ENCODE data around the gene HSPB6. TPM values are rescaled to one million over a fixed set of nuclear protein-coding genes. Genes with fewer than 3 reads are reported as not detected.
"Not testable (repeated sequence)": the region's sequence is repeated elsewhere in the genome, so short reads cannot be mapped to it uniquely, and the experiment has no call there.

The HSPB6 gene
- total RNA-seq: under 1 TPM; 0.53 to 0.93 TPM

GRCh38 chr19:35756377-35757230 lies at the start of gene HSPB6:
HSPB6 (minus strand) TSS chr19:35757029; CDS start chr19:35757008, 21 bp downstream.
- CTCF ChIA-PET: interaction anchor here (0.6 to 1.6 kb wide), 3 partner anchors 8 to 16 kb away, joined by 3 to 5 read pairs (median 3); partner anchors contain the start of genes IGFLR1 and LIN37
- H3K36me3 Mint-ChIP-seq (ENCODE audit: low read depth): peaks cover 24% of the 10 kb centered on the region

GRCh38 chr19:35806597-35806996 lies 49.8 kb upstream of the HSPB6 start:
- no peak overlapping the region for H3K4me3 Mint-ChIP-seq
- H3K27ac Mint-ChIP-seq: no peak overlapping the region
- peaks cover 4% of the 10 kb centered on the region for H3K27me3 Mint-ChIP-seq
- ChIA-PET CTCF (interaction anchor here (1.0 kb wide), 1 partner anchor 10 kb away, joined by 4 read pairs; no protein-coding TSS in a partner anchor), POLR2A (no interaction called here)
- DNase-seq (no peak), ATAC-seq (no peak)
- intact Hi-C loops (cut with DNase I, micrococcal nuclease): no loop called here
- H3K36me3 Mint-ChIP-seq (ENCODE audit: low read depth): no peaks in the 10 kb centered on the region
- H3K9me3 Mint-ChIP-seq (ENCODE audit: low read depth): no peaks in the 10 kb centered on the region
- H3K4me1 Mint-ChIP-seq: no peaks in the 10 kb centered on the region

More at GRCh38 chr19:35756377-35757230, at the start of gene HSPB6:
- peak within 1 kb of the TSS; percentile 85 for H3K4me3 Mint-ChIP-seq
- intact Hi-C loops (cut with DNase I, micrococcal nuclease): loop anchor here in 1 of 2 experiments (1.0 kb wide), 1 partner anchor 14 kb away; the partner anchor contains the start of gene IGFLR1
- POLR2A ChIA-PET: interaction anchor here (1.0 to 1.3 kb wide), 2 partner anchors 8 to 43 kb away, joined by 3 to 5 read pairs; partner anchors contain the start of gene LIN37
- H3K27me3 Mint-ChIP-seq: peaks cover 4% of the 10 kb centered on the region
- peak within 1 kb of the TSS; percentile 91 for H3K27ac Mint-ChIP-seq
- H3K4me1 Mint-ChIP-seq: peaks cover 29% of the 10 kb centered on the region
- no peaks in the 10 kb centered on the region for H3K9me3 Mint-ChIP-seq (ENCODE audit: low read depth)
- no peak for ATAC-seq
- DNase-seq: no peak

- H3K4me3 Mint-ChIP-seq: no peak overlapping the region
- no peaks in the 10 kb centered on the region for H3K36me3 Mint-ChIP-seq (ENCODE audit: low read depth)
- H3K27ac Mint-ChIP-seq: no peak overlapping the region
- ATAC-seq (no peak), DNase-seq (no peak)
- no peaks in the 10 kb centered on the region for H3K9me3 Mint-ChIP-seq (ENCODE audit: low read depth)
- no peaks in the 10 kb centered on the region for H3K27me3 Mint-ChIP-seq
- H3K4me1 Mint-ChIP-seq: no peaks in the 10 kb centered on the region
- ChIA-PET CTCF (no interaction called here), POLR2A (no interaction called here)
- intact Hi-C loops (cut with DNase I, micrococcal nuclease): no loop called here
Observed at GRCh38 chr19:35805526-35806102, 48.8 kb upstream of the HSPB6 start.

GRCh38 chr19:35801828-35802227 lies 45.0 kb upstream of the HSPB6 start:
- Mint-ChIP-seq H3K4me3 (no peak overlapping the region), H3K27ac (no peak overlapping the region), H3K36me3 (ENCODE audit: low read depth) (no peaks in the 10 kb centered on the region), H3K27me3 (peaks cover 13% of the 10 kb centered on the region), H3K9me3 (ENCODE audit: low read depth) (no peaks in the 10 kb centered on the region), H3K4me1 (peaks cover 3% of the 10 kb centered on the region)
- no peak for DNase-seq
- POLR2A ChIA-PET: no interaction called here
- CTCF ChIA-PET: interaction anchor here (0.9 kb wide), 1 partner anchor 282 kb away, joined by 3 read pairs; no protein-coding TSS in a partner anchor
- ATAC-seq: no peak
- intact Hi-C loops (cut with DNase I, micrococcal nuclease): no loop called here

GRCh38 chr19:35797663-35798062 lies 40.8 kb upstream of the HSPB6 start:
- no peak overlapping the region for H3K27ac Mint-ChIP-seq
- H3K4me3 Mint-ChIP-seq: no peak overlapping the region
- POLR2A ChIA-PET: no interaction called here
- H3K27me3 Mint-ChIP-seq: peaks cover 25% of the 10 kb centered on the region
- H3K4me1 Mint-ChIP-seq: peaks cover 3% of the 10 kb centered on the region
- CTCF ChIA-PET: no interaction called here
- H3K36me3 Mint-ChIP-seq (ENCODE audit: low read depth): no peaks in the 10 kb centered on the region
- DNase-seq (peak; percentile 40), ATAC-seq (peak; percentile 47)
- intact Hi-C loops (cut with DNase I, micrococcal nuclease): no loop called here
- no peaks in the 10 kb centered on the region for H3K9me3 Mint-ChIP-seq (ENCODE audit: low read depth)

- Mint-ChIP-seq H3K9me3 (ENCODE audit: low read depth) (no peaks in the 10 kb centered on the region), H3K27me3 (peaks cover 25% of the 10 kb centered on the region), H3K4me1 (peaks cover 3% of the 10 kb centered on the region), H3K4me3 (no peak overlapping the region), H3K27ac (no peak overlapping the region), H3K36me3 (ENCODE audit: low read depth) (no peaks in the 10 kb centered on the region)
- DNase-seq (no peak), ATAC-seq (no peak)
- intact Hi-C loops (cut with DNase I, micrococcal nuclease): no loop called here
- ChIA-PET CTCF (interaction anchor here (1.1 kb wide), 1 partner anchor 309 kb away, joined by 3 read pairs; no protein-coding TSS in a partner anchor), POLR2A (no interaction called here)
Observed at GRCh38 chr19:35796645-35797542, 40.1 kb upstream of the HSPB6 start.

GRCh38 chr19:35795564-35795963 lies 38.7 kb upstream of the HSPB6 start:
- POLR2A ChIA-PET; H3K36me3 Mint-ChIP-seq (ENCODE audit: low read depth); H3K4me3 Mint-ChIP-seq; ATAC-seq; H3K9me3 Mint-ChIP-seq (ENCODE audit: low read depth); H3K4me1 Mint-ChIP-seq; H3K27ac Mint-ChIP-seq; intact Hi-C loops (cut with DNase I, micrococcal nuclease); DNase-seq: not testable (repeated sequence)
- H3K27me3 Mint-ChIP-seq: peaks cover 25% of the 10 kb centered on the region
- CTCF ChIA-PET: interaction anchor here (0.9 kb wide), 1 partner anchor 287 kb away, joined by 3 read pairs; no protein-coding TSS in a partner anchor

GRCh38 chr19:35793381-35794165 lies 36.7 kb upstream of the HSPB6 start:
- Mint-ChIP-seq H3K9me3 (ENCODE audit: low read depth) (no peaks in the 10 kb centered on the region), H3K27me3 (peaks cover 23% of the 10 kb centered on the region), H3K4me1 (peaks cover 3% of the 10 kb centered on the region), H3K27ac (no peak overlapping the region), H3K36me3 (ENCODE audit: low read depth) (no peaks in the 10 kb centered on the region), H3K4me3 (no peak overlapping the region)
- intact Hi-C loops (cut with DNase I, micrococcal nuclease): no loop called here
- CTCF ChIA-PET: no interaction called here
- POLR2A ChIA-PET: no interaction called here
- DNase-seq (no peak), ATAC-seq (no peak)

- no peaks in the 10 kb centered on the region for H3K36me3 Mint-ChIP-seq (ENCODE audit: low read depth)
- CTCF ChIA-PET: no interaction called here
- no peak for DNase-seq
- peaks cover 19% of the 10 kb centered on the region for H3K27me3 Mint-ChIP-seq
- POLR2A ChIA-PET: no interaction called here
- no peak overlapping the region for H3K27ac Mint-ChIP-seq
- no peaks in the 10 kb centered on the region for H3K9me3 Mint-ChIP-seq (ENCODE audit: low read depth)
- intact Hi-C loops (cut with DNase I, micrococcal nuclease): no loop called here
- no peak for ATAC-seq
- H3K4me3 Mint-ChIP-seq: no peak overlapping the region
- peaks cover 3% of the 10 kb centered on the region for H3K4me1 Mint-ChIP-seq
Observed at GRCh38 chr19:35792888-35793287, 36.1 kb upstream of the HSPB6 start.

- H3K27ac Mint-ChIP-seq: no peak overlapping the region
- POLR2A ChIA-PET: no interaction called here
- no peaks in the 10 kb centered on the region for H3K9me3 Mint-ChIP-seq (ENCODE audit: low read depth)
- CTCF ChIA-PET: no interaction called here
- peaks cover 17% of the 10 kb centered on the region for H3K27me3 Mint-ChIP-seq
- DNase-seq (no peak), ATAC-seq (no peak)
- H3K4me3 Mint-ChIP-seq: no peak overlapping the region
- H3K4me1 Mint-ChIP-seq: peaks cover 3% of the 10 kb centered on the region
- H3K36me3 Mint-ChIP-seq (ENCODE audit: low read depth): no peaks in the 10 kb centered on the region
- intact Hi-C loops (cut with DNase I, micrococcal nuclease): no loop called here
Observed at GRCh38 chr19:35792312-35792711, 35.5 kb upstream of the HSPB6 start.

Measured in activated CD4-positive, alpha-beta T cell treated with anti-CD3 and anti-CD28 coated beads for 36 hours (primary cell).